PC-9 (cell line): Measurements from ENCODE around the gene GABARAPL2. TPM values are rescaled to one million over a fixed set of nuclear protein-coding genes. Genes with fewer than 3 reads are reported as not detected.

Experiments used
- BruUV-seq: library from RNA; stranded (reverse); fragments of 400-500 nt; replicated peaks from 2 replicates; lab custom pipeline; 2021; lab: Mats Ljungman, UMichigan
- CTCF ChIA-PET: fragments of 300-600 bp; sonication (Branson Sonifier 250); formaldehyde crosslinking; loops from one replicate; lab custom pipeline; 2022; ENCODE audit warnings: antibody characterized with exemption; lab: Charles Lee
- POLR2A ChIA-PET: fragments of 300-600 bp; sonication (Branson Sonifier 250); formaldehyde crosslinking; loops from one replicate; lab custom pipeline; 2022; ENCODE audit warnings: antibody characterized with exemption; ENCODE audit not compliant: unreplicated experiment; lab: Charles Lee
- DNase-seq, 2 experiments: peaks; one replicate each; pipeline versions ENCODE4 v3.0.0 to v3.0.0-alpha.2; 2015 to 2022; ENCODE audit warnings: mixed read lengths in 1 of 2
- H2AFZ ChIP-seq: fragments of 200-600 bp; sonication (generic); 2 replicates; pipeline ENCODE4 v1.8.1; 2017; ENCODE audit warnings: antibody characterized with exemption
- H3F3A ChIP-seq: fragments of 200-600 bp; sonication (generic); 2 replicates; pipeline ENCODE4 v1.8.1; 2017; ENCODE audit warnings: antibody characterized with exemption, mild to moderate bottlenecking, low read depth; ENCODE audit not compliant: insufficient read depth
- H3K27ac ChIP-seq: fragments of 200-600 bp; sonication (generic); 2 replicates; pipeline ENCODE4 v1.6.1; 2016; ENCODE audit warnings: mixed run types
- H3K27me3 ChIP-seq: fragments of 200-600 bp; sonication (generic); 2 replicates; pipeline ENCODE4 v1.6.1; 2016; ENCODE audit warnings: low read depth, mixed run types; ENCODE audit not compliant: insufficient read depth
- H3K36me3 ChIP-seq: fragments of 200-600 bp; sonication (generic); 2 replicates; pipeline ENCODE4 v1.6.1; 2016; ENCODE audit warnings: low read depth, mixed run types
- H3K4me1 ChIP-seq: fragments of 200-600 bp; sonication (generic); replicated peaks from 2 replicates; pipeline ENCODE4 v1.6.1; 2016; ENCODE audit warnings: mixed run types; ENCODE audit not compliant: insufficient read depth
- H3K4me2 ChIP-seq: fragments of 200-600 bp; sonication (generic); 2 replicates; pipeline ENCODE4 v1.6.1; 2017; ENCODE audit warnings: mixed run types
- H3K4me3 ChIP-seq: fragments of 200-600 bp; sonication (generic); 2 replicates; pipeline ENCODE4 v1.6.1; 2016; ENCODE audit warnings: mixed run types
- H3K79me2 ChIP-seq: fragments of 200-600 bp; sonication (generic); 2 replicates; pipeline ENCODE4 v1.6.1; 2017; ENCODE audit warnings: low read depth, mixed run types
- H3K9me2 ChIP-seq: fragments of 200-600 bp; sonication (generic); 2 replicates; pipeline ENCODE4 v1.8.1; 2017; ENCODE audit warnings: mild to moderate bottlenecking; ENCODE audit not compliant: insufficient read depth
- H3K9me3 ChIP-seq: fragments of 200-600 bp; sonication (generic); 2 replicates; pipeline ENCODE4 v1.8.1; 2016; ENCODE audit warnings: low read depth; ENCODE audit not compliant: insufficient read depth
- H4K20me1 ChIP-seq: fragments of 200-600 bp; sonication (generic); 2 replicates; pipeline ENCODE4 v1.8.1; 2017; ENCODE audit not compliant: insufficient read depth
- EZH2 ChIP-seq: fragments of 200-600 bp; sonication (generic); IDR thresholded peaks from 2 replicates; pipeline ENCODE4 v1.8.0; 2017; ENCODE audit warnings: antibody characterized with exemption, low read depth
- intact Hi-C: fragments of 100-400 bp; cut with micrococcal nuclease; formaldehyde crosslinking; loops from one replicate; pipeline ENCODE4 v1.10.0; 2022; ENCODE audit not compliant: unreplicated experiment
- total RNA-seq: library from RNA; stranded (reverse); gene quantifications from 2 replicates; pipeline ENCODE4 v1.2.3, GENCODE V29; 2021
- TF ChIP-seq, protein P1 (sequence below): fragments of 200-600 bp; sonication (generic); conservative IDR thresholded peaks from 2 replicates; pipeline ENCODE4 v1.6.1; 2017; ENCODE audit warnings: mixed run types, antibody characterized with exemption, mild to moderate bottlenecking, moderate library complexity

GABARAPL2 gene
- total RNA-seq, 1 experiment from 2014 or later: 103 TPM

DNA sequence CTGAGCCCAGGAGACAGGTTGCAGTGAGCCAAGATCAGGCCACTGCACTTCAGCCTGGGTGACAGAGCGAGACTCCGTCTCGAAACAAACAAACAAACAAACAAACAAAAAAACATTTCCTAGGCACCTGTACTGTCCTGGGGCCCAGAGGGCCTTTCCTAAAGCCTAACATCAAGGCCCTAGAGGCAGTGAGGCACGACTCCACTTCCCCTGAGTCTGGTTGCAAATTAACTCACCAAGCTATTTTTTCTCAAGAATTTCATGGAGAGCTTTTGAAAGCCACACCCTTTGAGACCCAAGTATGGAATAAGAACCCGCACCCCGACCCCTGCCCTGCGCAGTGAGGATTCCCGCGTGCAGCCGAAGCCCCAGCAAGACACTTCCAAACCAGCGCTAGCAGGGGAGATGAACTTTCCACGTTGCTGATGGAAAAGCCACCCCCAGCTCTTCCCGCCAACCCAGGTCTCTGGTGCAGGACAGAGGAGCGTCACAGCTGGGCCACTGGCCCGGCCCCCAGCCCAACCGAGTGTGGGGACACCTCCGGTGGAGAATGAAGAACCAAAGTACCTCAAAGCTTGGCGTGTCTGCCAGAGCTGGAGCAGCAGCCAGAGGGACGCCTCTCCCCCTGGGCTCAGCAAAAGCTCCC is 31.5 kb upstream of the GABARAPL2 start:
- Histone ChIP-seq H2AFZ (no peak overlapping the region), H3K4me2 (no peak overlapping the region), H3K36me3 (no peaks in the 10 kb centered on the region), H3K27me3 (no peaks in the 10 kb centered on the region), H3K4me3 (no peak overlapping the region), H4K20me1 (no peaks in the 10 kb centered on the region), H3F3A (no peaks in the 10 kb centered on the region), H3K9me2 (no peaks in the 10 kb centered on the region), H3K79me2 (no peaks in the 10 kb centered on the region), H3K9me3 (no peaks in the 10 kb centered on the region), H3K4me1 (no peaks in the 10 kb centered on the region), H3K27ac (no peak overlapping the region)
- no peak for DNase-seq
- intact Hi-C loops: no loop called here
- CTCF ChIA-PET: no interaction called here
- POLR2A ChIA-PET: no interaction called here
- TF ChIP-seq, protein P1, sequence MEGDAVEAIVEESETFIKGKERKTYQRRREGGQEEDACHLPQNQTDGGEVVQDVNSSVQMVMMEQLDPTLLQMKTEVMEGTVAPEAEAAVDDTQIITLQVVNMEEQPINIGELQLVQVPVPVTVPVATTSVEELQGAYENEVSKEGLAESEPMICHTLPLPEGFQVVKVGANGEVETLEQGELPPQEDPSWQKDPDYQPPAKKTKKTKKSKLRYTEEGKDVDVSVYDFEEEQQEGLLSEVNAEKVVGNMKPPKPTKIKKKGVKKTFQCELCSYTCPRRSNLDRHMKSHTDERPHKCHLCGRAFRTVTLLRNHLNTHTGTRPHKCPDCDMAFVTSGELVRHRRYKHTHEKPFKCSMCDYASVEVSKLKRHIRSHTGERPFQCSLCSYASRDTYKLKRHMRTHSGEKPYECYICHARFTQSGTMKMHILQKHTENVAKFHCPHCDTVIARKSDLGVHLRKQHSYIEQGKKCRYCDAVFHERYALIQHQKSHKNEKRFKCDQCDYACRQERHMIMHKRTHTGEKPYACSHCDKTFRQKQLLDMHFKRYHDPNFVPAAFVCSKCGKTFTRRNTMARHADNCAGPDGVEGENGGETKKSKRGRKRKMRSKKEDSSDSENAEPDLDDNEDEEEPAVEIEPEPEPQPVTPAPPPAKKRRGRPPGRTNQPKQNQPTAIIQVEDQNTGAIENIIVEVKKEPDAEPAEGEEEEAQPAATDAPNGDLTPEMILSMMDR: no peak
- no peak for TF ChIP-seq EZH2
- no TSS peak for BruUV-seq

DNA sequence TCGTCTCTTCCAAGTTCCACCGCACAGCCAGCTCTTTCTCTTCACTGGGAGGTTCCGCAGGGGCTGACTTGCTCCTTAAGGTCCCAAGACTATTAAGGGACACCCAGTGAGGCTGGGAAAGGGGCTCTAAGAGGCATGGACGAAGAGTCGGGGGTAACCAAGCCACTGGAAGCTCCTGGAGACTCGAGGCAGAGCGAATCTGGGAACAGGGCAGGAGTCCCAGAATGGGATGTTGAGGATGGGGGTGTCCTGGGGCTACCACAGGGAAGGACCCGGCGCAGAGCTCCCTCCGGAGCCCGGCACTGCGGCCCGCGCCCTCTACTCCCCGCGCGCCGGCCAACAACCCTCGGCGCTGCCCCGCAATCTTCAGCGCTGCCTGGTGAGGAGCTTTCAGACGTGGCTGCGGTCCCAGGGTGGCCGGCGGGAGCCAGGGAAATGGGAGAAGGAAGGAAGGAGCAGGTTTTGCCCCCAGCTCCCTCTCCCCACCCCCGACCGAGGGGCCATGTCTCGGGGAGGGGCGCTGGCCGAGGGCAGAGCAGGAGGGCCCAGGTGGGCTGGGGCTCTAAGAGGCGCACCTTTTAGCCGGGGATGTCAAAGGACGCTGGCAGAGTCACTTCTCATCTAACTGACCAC is 30.9 kb upstream of the GABARAPL2 start:
- Histone ChIP-seq H3K9me2 (no peaks in the 10 kb centered on the region), H2AFZ (no peak overlapping the region), H3K4me2 (no peak overlapping the region), H4K20me1 (no peaks in the 10 kb centered on the region), H3K4me1 (no peaks in the 10 kb centered on the region), H3K36me3 (no peaks in the 10 kb centered on the region), H3K9me3 (no peaks in the 10 kb centered on the region), H3K27me3 (no peaks in the 10 kb centered on the region), H3F3A (no peaks in the 10 kb centered on the region), H3K27ac (no peak overlapping the region), H3K79me2 (no peaks in the 10 kb centered on the region), H3K4me3 (no peak overlapping the region)
- CTCF ChIA-PET: no interaction called here
- POLR2A ChIA-PET: no interaction called here
- no TSS peak for BruUV-seq
- no peak for TF ChIP-seq EZH2
- TF ChIP-seq, protein P1: no peak
- intact Hi-C loops: no loop called here
- no peak for DNase-seq

DNA sequence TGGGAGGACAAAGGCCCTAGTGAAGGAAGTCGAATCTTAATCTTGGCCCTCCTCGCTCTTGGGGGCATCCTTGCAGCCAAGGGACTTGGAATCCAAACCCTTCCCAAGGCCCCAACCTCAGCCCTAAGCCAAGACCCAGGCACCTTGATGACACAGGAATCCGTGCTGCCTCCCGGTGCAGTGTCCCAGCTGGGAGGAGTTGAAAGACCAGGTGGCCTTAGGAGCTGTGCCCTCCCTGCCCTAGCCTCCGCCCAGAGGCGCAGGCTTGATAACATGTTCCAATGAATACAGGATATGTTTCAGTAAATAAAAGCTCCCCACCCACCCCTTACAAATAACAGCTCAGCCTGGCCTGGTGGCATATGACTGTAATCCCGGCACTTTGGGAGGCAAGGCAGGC is 30.3 kb upstream of the GABARAPL2 start, which contains the start of gene CHST5:
Gene CHST5, minus strand, starts transcription at position 208 of the 400 bp plus-strand sequence. CDS start 5,724 bp downstream, outside the sequence.
- no peaks in the 10 kb centered on the region for H3K79me2 ChIP-seq
- BruUV-seq: no TSS peak
- H3K4me3 ChIP-seq: no peak within 1 kb of the TSS
- no peaks in the 10 kb centered on the region for H4K20me1 ChIP-seq
- no peak within 1 kb of the TSS for H3K27ac ChIP-seq
- H3K4me1 ChIP-seq: no peaks in the 10 kb centered on the region
- H3K4me2 ChIP-seq: no peak within 1 kb of the TSS
- no peaks in the 10 kb centered on the region for H3F3A ChIP-seq
- intact Hi-C loops: no loop called here
- no peaks in the 10 kb centered on the region for H3K9me2 ChIP-seq
- TF ChIP-seq, protein P1: no peak
- no peak for TF ChIP-seq EZH2
- ChIA-PET CTCF (no interaction called here), POLR2A (no interaction called here)
- H3K36me3 ChIP-seq: no peaks in the 10 kb centered on the region
- H3K27me3 ChIP-seq: no peaks in the 10 kb centered on the region
- H3K9me3 ChIP-seq: no peaks in the 10 kb centered on the region
- DNase-seq: no peak
- H2AFZ ChIP-seq: no peak within 1 kb of the TSS
